ENCODE measurements around the gene FNIP1. TPM values are rescaled to one million over a fixed set of nuclear protein-coding genes. Genes with fewer than 3 reads are reported as not detected.

The FNIP1 gene
- total and polyA plus RNA-seq, 9 of the 15 experiments (the other 6 are each of a cell fraction or from before 2014, with no cell fraction given) = 5.0 to 32.8 (median 18.4) TPM

DNA sequence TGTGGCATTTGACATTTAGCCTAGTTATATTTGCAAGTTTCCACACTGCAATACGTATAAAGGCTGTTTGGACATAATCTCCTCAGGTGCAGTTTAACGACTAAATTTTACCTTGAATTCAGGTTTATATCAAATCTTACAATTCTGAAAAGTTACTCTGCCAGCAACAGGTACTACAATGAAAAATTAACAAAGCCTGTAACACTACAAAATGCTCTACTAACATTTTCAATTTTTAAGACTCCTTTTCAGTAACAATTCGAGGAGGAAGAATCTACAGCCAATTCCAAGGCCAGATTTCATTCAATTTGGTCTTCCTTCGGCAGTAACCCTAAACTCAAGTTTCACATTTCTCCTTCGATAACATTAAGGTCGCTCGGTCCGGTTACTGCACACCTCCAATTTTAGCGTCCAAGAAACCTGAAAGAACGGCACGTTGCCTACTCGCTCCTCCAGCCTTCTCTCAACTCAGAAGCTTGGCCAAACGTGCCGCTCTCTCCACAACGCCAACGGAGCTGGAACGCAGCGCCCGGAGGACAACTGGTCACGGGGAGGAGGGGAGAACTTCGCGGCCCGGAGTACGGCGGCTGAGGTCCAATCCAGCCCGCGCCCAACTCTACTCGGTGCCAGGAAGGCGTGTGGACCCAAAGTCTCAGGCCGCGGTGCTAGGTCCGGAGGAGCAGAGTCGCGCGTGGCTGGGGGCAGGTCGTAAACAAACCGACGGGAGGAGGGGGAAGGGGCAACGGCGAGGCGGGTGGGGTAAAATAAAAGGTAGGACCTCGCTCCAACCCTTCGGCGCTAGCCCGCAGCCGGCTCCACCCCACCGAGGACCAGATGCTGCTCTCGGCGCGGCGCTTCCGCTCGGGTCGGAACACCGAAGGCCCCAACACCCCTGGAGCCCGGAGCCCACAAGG, 681 bp downstream of the FNIP1 start (continued):
- TF ChIP-seq, protein P1, sequence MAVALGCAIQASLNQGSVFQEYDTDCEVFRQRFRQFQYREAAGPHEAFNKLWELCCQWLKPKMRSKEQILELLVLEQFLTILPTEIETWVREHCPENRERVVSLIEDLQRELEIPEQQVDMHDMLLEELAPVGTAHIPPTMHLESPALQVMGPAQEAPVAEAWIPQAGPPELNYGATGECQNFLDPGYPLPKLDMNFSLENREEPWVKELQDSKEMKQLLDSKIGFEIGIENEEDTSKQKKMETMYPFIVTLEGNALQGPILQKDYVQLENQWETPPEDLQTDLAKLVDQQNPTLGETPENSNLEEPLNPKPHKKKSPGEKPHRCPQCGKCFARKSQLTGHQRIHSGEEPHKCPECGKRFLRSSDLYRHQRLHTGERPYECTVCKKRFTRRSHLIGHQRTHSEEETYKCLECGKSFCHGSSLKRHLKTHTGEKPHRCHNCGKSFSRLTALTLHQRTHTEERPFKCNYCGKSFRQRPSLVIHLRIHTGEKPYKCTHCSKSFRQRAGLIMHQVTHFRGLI (CRISPR knock-in tag; IDR thresholded peaks at IDR 0.05) = 0 out of 2 replicates have a peak, but pooled peaks have one; percentile 32
- no peak for TF ChIP-seq ELF1 (tag; IDR thresholded peaks at IDR 0.05)
- no peak for TF ChIP-seq TRIM24 (IDR thresholded peaks at IDR 0.05)
- TF ChIP-seq EZH2 (IDR thresholded peaks at IDR 0.05; ENCODE audit: borderline replicate concordance, low read depth, low read length) = no peak
- TF ChIP-seq, protein P2, sequence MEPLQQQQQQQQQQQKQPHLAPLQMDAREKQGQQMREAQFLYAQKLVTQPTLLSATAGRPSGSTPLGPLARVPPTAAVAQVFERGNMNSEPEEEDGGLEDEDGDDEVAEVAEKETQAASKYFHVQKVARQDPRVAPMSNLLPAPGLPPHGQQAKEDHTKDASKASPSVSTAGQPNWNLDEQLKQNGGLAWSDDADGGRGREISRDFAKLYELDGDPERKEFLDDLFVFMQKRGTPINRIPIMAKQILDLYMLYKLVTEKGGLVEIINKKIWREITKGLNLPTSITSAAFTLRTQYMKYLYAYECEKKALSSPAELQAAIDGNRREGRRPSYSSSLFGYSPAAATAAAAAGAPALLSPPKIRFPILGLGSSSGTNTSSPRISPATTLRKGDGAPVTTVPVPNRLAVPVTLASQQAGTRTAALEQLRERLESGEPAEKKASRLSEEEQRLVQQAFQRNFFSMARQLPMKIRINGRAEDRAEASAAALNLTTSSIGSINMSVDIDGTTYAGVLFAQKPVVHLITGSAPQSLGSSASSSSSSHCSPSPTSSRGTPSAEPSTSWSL (CRISPR knock-in tag; IDR thresholded peaks at IDR 0.05; ENCODE audit: borderline replicate concordance) = no peak
- TF ChIP-seq, protein P3, sequence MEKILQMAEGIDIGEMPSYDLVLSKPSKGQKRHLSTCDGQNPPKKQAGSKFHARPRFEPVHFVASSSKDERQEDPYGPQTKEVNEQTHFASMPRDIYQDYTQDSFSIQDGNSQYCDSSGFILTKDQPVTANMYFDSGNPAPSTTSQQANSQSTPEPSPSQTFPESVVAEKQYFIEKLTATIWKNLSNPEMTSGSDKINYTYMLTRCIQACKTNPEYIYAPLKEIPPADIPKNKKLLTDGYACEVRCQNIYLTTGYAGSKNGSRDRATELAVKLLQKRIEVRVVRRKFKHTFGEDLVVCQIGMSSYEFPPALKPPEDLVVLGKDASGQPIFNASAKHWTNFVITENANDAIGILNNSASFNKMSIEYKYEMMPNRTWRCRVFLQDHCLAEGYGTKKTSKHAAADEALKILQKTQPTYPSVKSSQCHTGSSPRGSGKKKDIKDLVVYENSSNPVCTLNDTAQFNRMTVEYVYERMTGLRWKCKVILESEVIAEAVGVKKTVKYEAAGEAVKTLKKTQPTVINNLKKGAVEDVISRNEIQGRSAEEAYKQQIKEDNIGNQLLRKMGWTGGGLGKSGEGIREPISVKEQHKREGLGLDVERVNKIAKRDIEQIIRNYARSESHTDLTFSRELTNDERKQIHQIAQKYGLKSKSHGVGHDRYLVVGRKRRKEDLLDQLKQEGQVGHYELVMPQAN (IDR thresholded peaks at IDR 0.05; ENCODE audit: borderline replicate concordance) = 0 out of 2 replicates have a peak, but pooled peaks have one; percentile 35
- TF ChIP-seq CBX3 (IDR thresholded peaks at IDR 0.05; ENCODE audit: borderline replicate concordance in 1 of 2, low read length in 2 of 2) = no peak
- TF ChIP-seq ZNF644 (tag; IDR thresholded peaks at IDR 0.05; ENCODE audit: low read depth) = no peak
- no peak for TF ChIP-seq MTA1 (IDR thresholded peaks at IDR 0.05; ENCODE audit: borderline replicate concordance)
- TF ChIP-seq YBX1 (IDR thresholded peaks at IDR 0.05) = no peak
- TF ChIP-seq, protein P4, sequence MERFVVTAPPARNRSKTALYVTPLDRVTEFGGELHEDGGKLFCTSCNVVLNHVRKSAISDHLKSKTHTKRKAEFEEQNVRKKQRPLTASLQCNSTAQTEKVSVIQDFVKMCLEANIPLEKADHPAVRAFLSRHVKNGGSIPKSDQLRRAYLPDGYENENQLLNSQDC (CRISPR knock-in tag; IDR thresholded peaks at IDR 0.05) = no peak
- TF ChIP-seq THRAP3 (IDR thresholded peaks at IDR 0.05; ENCODE audit: borderline replicate concordance) = no peak
- no peak for TF ChIP-seq CREB1 (IDR thresholded peaks at IDR 0.05)
- TF ChIP-seq CREB1 (CRISPR knock-in tag; IDR thresholded peaks at IDR 0.05) = no peak
- TF ChIP-seq DNMT1 (IDR thresholded peaks at IDR 0.05) = no peak
- TF ChIP-seq, protein P5, sequence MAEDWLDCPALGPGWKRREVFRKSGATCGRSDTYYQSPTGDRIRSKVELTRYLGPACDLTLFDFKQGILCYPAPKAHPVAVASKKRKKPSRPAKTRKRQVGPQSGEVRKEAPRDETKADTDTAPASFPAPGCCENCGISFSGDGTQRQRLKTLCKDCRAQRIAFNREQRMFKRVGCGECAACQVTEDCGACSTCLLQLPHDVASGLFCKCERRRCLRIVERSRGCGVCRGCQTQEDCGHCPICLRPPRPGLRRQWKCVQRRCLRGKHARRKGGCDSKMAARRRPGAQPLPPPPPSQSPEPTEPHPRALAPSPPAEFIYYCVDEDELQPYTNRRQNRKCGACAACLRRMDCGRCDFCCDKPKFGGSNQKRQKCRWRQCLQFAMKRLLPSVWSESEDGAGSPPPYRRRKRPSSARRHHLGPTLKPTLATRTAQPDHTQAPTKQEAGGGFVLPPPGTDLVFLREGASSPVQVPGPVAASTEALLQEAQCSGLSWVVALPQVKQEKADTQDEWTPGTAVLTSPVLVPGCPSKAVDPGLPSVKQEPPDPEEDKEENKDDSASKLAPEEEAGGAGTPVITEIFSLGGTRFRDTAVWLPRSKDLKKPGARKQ (CRISPR knock-in tag; IDR thresholded peaks at IDR 0.05) = no peak
- peak; percentile 18 for TF ChIP-seq SAP30 (IDR thresholded peaks at IDR 0.05; ENCODE audit: borderline replicate concordance, insufficient read depth, low read depth, low read length, poor library complexity, severe bottlenecking)
- no peak for TF ChIP-seq ZNF253 (CRISPR knock-in tag; conservative IDR thresholded peaks at IDR 0.05)
- no peak for TF ChIP-seq JUND (IDR thresholded peaks at IDR 0.05; ENCODE audit: borderline replicate concordance, low read depth, low read length)
- no peak for TF ChIP-seq JUND (tag; IDR thresholded peaks at IDR 0.05; ENCODE audit: borderline replicate concordance, low read depth, low read length)
- TF ChIP-seq GABPB1 (CRISPR knock-in tag; IDR thresholded peaks at IDR 0.05) = no peak

Data from K562 (cell line).